ENCODE results near the gene ROPN1L. TPM values are rescaled to one million over a fixed set of nuclear protein-coding genes. Genes with fewer than 3 reads are reported as not detected.

Gene ROPN1L
- total and polyA plus RNA-seq, 4 donors = 12.0 to 34.8 (median 27.2) TPM

GRCh38 chr5:10442576-10442975, 897 bp downstream of the ROPN1L start:
- DNase-seq (peak in 1 of 3 donors; percentile 19), ATAC-seq (ENCODE audit: insufficient read depth, low FRiP score) (no peak)
- H3K4me1 ChIP-seq (ENCODE audit: control insufficient read depth in 5 of 5, insufficient read depth in 5 of 5, low read length in 5 of 5) = peaks cover 0 to 17% (median 7%) of the 10 kb centered on the region in 5 donors
- H3K9me3 ChIP-seq (ENCODE audit: control insufficient read depth in 4 of 4, insufficient read depth in 3 of 4, low read length in 3 of 4) = no peaks in the 10 kb centered on the region
- H3K27me3 ChIP-seq (ENCODE audit: control insufficient read depth in 3 of 3, insufficient read depth in 3 of 3, low read length in 2 of 3) = peaks cover 0 to 2% (median 0%) of the 10 kb centered on the region in 3 donors
- peaks cover 0 to 5% (median 2%) of the 10 kb centered on the region in 4 donors for H3K36me3 ChIP-seq (ENCODE audit: control insufficient read depth in 4 of 4, insufficient read depth in 4 of 4, low read length in 4 of 4)
- WGBS, 2 donors = 3 to 9% methylated on average over 4 of the region's 4 CpGs
- no peak overlapping the region for H3K27ac ChIP-seq (ENCODE audit: low read depth in 1 of 2, low read length in 1 of 2)
- H3K4me3 ChIP-seq = no peak overlapping the region
- TF ChIP-seq CTCF (IDR thresholded peaks at IDR 0.05; ENCODE audit: control extremely low read depth, extremely low read depth) = no peak
- H3K9ac ChIP-seq (ENCODE audit: insufficient read depth in 1 of 2, low read length in 2 of 2) = no peak overlapping the region

GRCh38 chr5:10445352-10445751, 3.7 kb downstream of the ROPN1L start:
- no peak for DNase-seq
- ATAC-seq (ENCODE audit: insufficient read depth, low FRiP score) = no peak
- no peaks in the 10 kb centered on the region for H3K36me3 ChIP-seq (ENCODE audit: control insufficient read depth in 4 of 4, insufficient read depth in 4 of 4, low read length in 4 of 4)
- H3K9ac ChIP-seq (ENCODE audit: insufficient read depth in 1 of 2, low read length in 2 of 2) = no peak overlapping the region
- WGBS, 2 donors = 26 to 44% methylated on average over 8 of the region's 8 CpGs
- H3K4me1 ChIP-seq (ENCODE audit: control insufficient read depth in 5 of 5, insufficient read depth in 5 of 5, low read length in 5 of 5) = peaks cover 0 to 17% (median 6%) of the 10 kb centered on the region in 5 donors
- peaks cover 0 to 2% (median 0%) of the 10 kb centered on the region in 3 donors for H3K27me3 ChIP-seq (ENCODE audit: control insufficient read depth in 3 of 3, insufficient read depth in 3 of 3, low read length in 2 of 3)
- no peak for TF ChIP-seq CTCF (IDR thresholded peaks at IDR 0.05; ENCODE audit: control extremely low read depth, extremely low read depth)
- H3K4me3 ChIP-seq = no peak overlapping the region
- no peaks in the 10 kb centered on the region for H3K9me3 ChIP-seq (ENCODE audit: control insufficient read depth in 4 of 4, insufficient read depth in 3 of 4, low read length in 3 of 4)
- H3K27ac ChIP-seq (ENCODE audit: low read depth in 1 of 2, low read length in 1 of 2) = no peak overlapping the region

- TF ChIP-seq CTCF (IDR thresholded peaks at IDR 0.05; ENCODE audit: control extremely low read depth, extremely low read depth) = no peak
- Histone ChIP-seq H3K27ac (ENCODE audit: low read depth in 1 of 2, low read length in 1 of 2) (no peak overlapping the region), H3K9me3 (ENCODE audit: control insufficient read depth in 4 of 4, insufficient read depth in 3 of 4, low read length in 3 of 4) (no peaks in the 10 kb centered on the region), H3K27me3 (ENCODE audit: control insufficient read depth in 3 of 3, insufficient read depth in 3 of 3, low read length in 2 of 3) (peaks cover 0 to 2% (median 0%) of the 10 kb centered on the region in 3 donors), H3K4me1 (ENCODE audit: control insufficient read depth in 5 of 5, insufficient read depth in 5 of 5, low read length in 5 of 5) (peaks cover 0 to 12% (median 6%) of the 10 kb centered on the region in 5 donors), H3K36me3 (ENCODE audit: control insufficient read depth in 4 of 4, insufficient read depth in 4 of 4, low read length in 4 of 4) (no peaks in the 10 kb centered on the region), H3K9ac (ENCODE audit: insufficient read depth in 1 of 2, low read length in 2 of 2) (no peak overlapping the region), H3K4me3 (no peak overlapping the region)
- WGBS, 2 donors = 49 to 74% methylated on average over 7 of the region's 7 CpGs
- ATAC-seq (ENCODE audit: insufficient read depth, low FRiP score) = no peak
- no peak for DNase-seq
Measured at GRCh38 chr5:10446490-10446889, 4.8 kb downstream of the ROPN1L start.

- H3K4me3 ChIP-seq = no peak overlapping the region
- ATAC-seq (ENCODE audit: insufficient read depth, low FRiP score) = no peak
- H3K27me3 ChIP-seq (ENCODE audit: control insufficient read depth in 3 of 3, insufficient read depth in 3 of 3, low read length in 2 of 3) = peaks cover 0 to 2% (median 0%) of the 10 kb centered on the region in 3 donors
- H3K4me1 ChIP-seq (ENCODE audit: control insufficient read depth in 5 of 5, insufficient read depth in 5 of 5, low read length in 5 of 5) = peaks cover 0 to 11% (median 6%) of the 10 kb centered on the region in 5 donors
- H3K9me3 ChIP-seq (ENCODE audit: control insufficient read depth in 4 of 4, insufficient read depth in 3 of 4, low read length in 3 of 4) = no peaks in the 10 kb centered on the region
- no peak overlapping the region for H3K27ac ChIP-seq (ENCODE audit: low read depth in 1 of 2, low read length in 1 of 2)
- H3K36me3 ChIP-seq (ENCODE audit: control insufficient read depth in 4 of 4, insufficient read depth in 4 of 4, low read length in 4 of 4) = no peaks in the 10 kb centered on the region
- H3K9ac ChIP-seq (ENCODE audit: insufficient read depth in 1 of 2, low read length in 2 of 2) = no peak overlapping the region
- TF ChIP-seq CTCF (IDR thresholded peaks at IDR 0.05; ENCODE audit: control extremely low read depth, extremely low read depth) = no peak
- DNase-seq = no peak
- WGBS, 2 donors = 68 to 80% methylated on average over 4 of the region's 4 CpGs
Measured at GRCh38 chr5:10447041-10447440, 5.4 kb downstream of the ROPN1L start.
